SK-N-SH (cell line): ENCODE data around the gene RPL19. TPM values are rescaled to one million over a fixed set of nuclear protein-coding genes. Genes with fewer than 3 reads are reported as not detected.

Source experiments
- CTCF ChIA-PET: fragments of 300-600, 350-600 bp; formaldehyde crosslinking; extraction: SDS; loops from one replicate; lab custom pipeline; 2021; lab: Yijun Ruan, JAX
- POLR2A ChIA-PET: fragments of 350-600 bp; sonication (Branson Sonifier 250); formaldehyde crosslinking; extraction: SDS; loops from one replicate; lab custom pipeline; 2020; ENCODE audit warnings: antibody characterized with exemption, inconsistent platforms; lab: Yijun Ruan, JAX
- DNase-seq: peaks from one replicate; pipeline ENCODE4 v3.0.0; 2012
- H2AFZ ChIP-seq: fragments of 200-600 bp; sonication (generic); 2 replicates; pipeline ENCODE4 v1.8.1; 2016; ENCODE audit warnings: antibody characterized with exemption, mild to moderate bottlenecking, low read depth
- H3F3A ChIP-seq: fragments of 200-600 bp; sonication (generic); replicated peaks from 2 replicates; pipeline ENCODE3; 2016; ENCODE audit warnings: antibody characterized with exemption, mild to moderate bottlenecking; ENCODE audit not compliant: insufficient read depth
- H3K27ac ChIP-seq, 2 experiments: fragments of 200-500 bp in 1 of 2; fragments of 200-600 bp in 1 of 2; sonication (Bioruptor generic) in 1 of 2; sonication (generic), shearing (Covaris generic) in 1 of 2; 2 replicates each; pipeline versions ENCODE4 v1.5.1 to v1.6.1; 2014 to 2016; ENCODE audit warnings: low read depth in 2 of 2, inconsistent platforms in 1 of 2, low read length in 1 of 2, mild to moderate bottlenecking in 1 of 2, mixed read lengths in 1 of 2
- H3K27me3 ChIP-seq: fragments of 200-600 bp; sonication (generic), shearing (Covaris generic); 2 replicates; pipeline ENCODE4 v1.6.1; 2016; ENCODE audit warnings: mixed run types; ENCODE audit not compliant: insufficient read depth
- H3K36me3 ChIP-seq, 2 experiments: fragments of 200-500 bp in 1 of 2; fragments of 200-600 bp in 1 of 2; sonication (Bioruptor generic) in 1 of 2; sonication (generic) in 1 of 2; replicated peaks in 1 of 2; 2 replicates each; pipeline versions ENCODE3 to v1.5.1; 2014 to 2016; ENCODE audit warnings: low read length in 1 of 2, mild to moderate bottlenecking in 1 of 2; ENCODE audit not compliant: insufficient read depth in 2 of 2, control insufficient read depth in 1 of 2
- H3K4me1 ChIP-seq, 2 experiments: fragments of 200-500 bp in 1 of 2; fragments of 200-600 bp in 1 of 2; sonication (Bioruptor generic) in 1 of 2; sonication (generic), shearing (Covaris generic) in 1 of 2; 2 replicates each; pipeline versions ENCODE4 v1.5.1 to v1.6.1; 2014 to 2016; ENCODE audit warnings: low read depth in 1 of 2, low read length in 1 of 2, mixed run types in 1 of 2; ENCODE audit not compliant: insufficient read depth in 2 of 2, control insufficient read depth in 1 of 2
- H3K4me2 ChIP-seq: fragments of 200-600 bp; sonication (generic), shearing (Covaris generic); 2 replicates; pipeline ENCODE4 v1.6.1; 2017; ENCODE audit warnings: mixed run types
- H3K4me3 ChIP-seq, 2 experiments: fragments of 200-500 bp in 1 of 2; fragments of 200-600 bp in 1 of 2; sonication (Bioruptor generic) in 1 of 2; sonication (generic), shearing (Covaris generic) in 1 of 2; 2 replicates each; pipeline versions ENCODE4 v1.5.1 to v1.8.1; 2014 to 2016; ENCODE audit warnings: low read depth in 2 of 2, inconsistent platforms in 1 of 2, low read length in 1 of 2, mild to moderate bottlenecking in 1 of 2, mixed read lengths in 1 of 2, moderate library complexity in 1 of 2
- H3K79me2 ChIP-seq: fragments of 200-600 bp; sonication (generic); 2 replicates; pipeline ENCODE4 v1.8.1; 2017; ENCODE audit warnings: mild to moderate bottlenecking; ENCODE audit not compliant: insufficient read depth
- H3K9ac ChIP-seq: fragments of 200-600 bp; sonication (generic); 2 replicates; pipeline ENCODE4 v1.6.1; 2017; ENCODE audit warnings: mixed run types
- H3K9me2 ChIP-seq: fragments of 200-600 bp; sonication (generic); 2 replicates; pipeline ENCODE4 v1.6.1; 2017; ENCODE audit warnings: mixed run types
- H3K9me3 ChIP-seq: fragments of 200-600 bp; sonication (generic); 2 replicates; pipeline ENCODE4 v1.6.1; 2017; ENCODE audit warnings: mixed run types, mild to moderate bottlenecking, moderate library complexity
- H4K20me1 ChIP-seq: fragments of 200-600 bp; sonication (generic); 2 replicates; pipeline ENCODE4 v1.6.1; 2017; ENCODE audit warnings: mild to moderate bottlenecking, mixed run types; ENCODE audit not compliant: insufficient read depth
- EP300 ChIP-seq, 2 experiments: IDR thresholded peaks; 2 replicates each; pipeline versions ENCODE4 v1.4.0 to v1.6.1; 2012; ENCODE audit warnings: borderline replicate concordance in 1 of 2, low read depth in 1 of 2, low read length in 1 of 2
- FOSL2 ChIP-seq: IDR thresholded peaks from 2 replicates; pipeline ENCODE4 v1.4.0; 2012; ENCODE audit warnings: low read depth, mild to moderate bottlenecking, moderate library complexity, borderline replicate concordance
- FOXM1 ChIP-seq: IDR thresholded peaks from 2 replicates; pipeline ENCODE4 v1.4.0; 2012; ENCODE audit warnings: low read depth, mild to moderate bottlenecking
- GABPA ChIP-seq: IDR thresholded peaks from 2 replicates; pipeline ENCODE4 v1.4.0; 2012; ENCODE audit warnings: low read depth, mild to moderate bottlenecking
- MEF2A ChIP-seq: IDR thresholded peaks from 2 replicates; pipeline ENCODE4 v1.4.0; 2012; ENCODE audit warnings: low read depth, borderline replicate concordance
- NFIC ChIP-seq: IDR thresholded peaks from 2 replicates; pipeline ENCODE4 v1.4.0; 2012; ENCODE audit warnings: borderline replicate concordance
- NRF1 ChIP-seq: IDR thresholded peaks from 2 replicates; pipeline ENCODE4 v1.6.1; 2012; ENCODE audit warnings: low read depth, mild to moderate bottlenecking, low read length
- POLR2AphosphoS5 ChIP-seq: IDR thresholded peaks from 2 replicates; pipeline ENCODE4 v1.6.1; 2012; ENCODE audit warnings: low read depth, low read length
- SIN3A ChIP-seq: IDR thresholded peaks from 2 replicates; pipeline ENCODE4 v1.6.1; 2012; ENCODE audit warnings: low read depth, mild to moderate bottlenecking, low read length, moderate library complexity, borderline replicate concordance
- TCF12 ChIP-seq: IDR thresholded peaks from 2 replicates; pipeline ENCODE4 v1.4.0; 2012
- TEAD4 ChIP-seq: IDR thresholded peaks from 2 replicates; pipeline ENCODE4 v1.4.0; 2012; ENCODE audit warnings: mild to moderate bottlenecking, borderline replicate concordance; ENCODE audit not compliant: insufficient read depth
- WGBS: methylation state at CpG from one replicate; pipeline ENCODE4 v1.1.6; 2017; ENCODE audit warnings: low lambda C conversion rate; 5-methylcytosine and 5-hydroxymethylcytosine counted together
- polyA plus RNA-seq, 3 experiments: library from polyadenylated mRNA; depleted of rRNA; stranded (reverse); fragments of >200 nt; gene quantifications; 2 replicates each; pipeline ENCODE4 v1.2.3, GENCODE V29; 2012
- TF ChIP-seq, protein P1 (sequence below): fragments of 150-350 bp; IDR thresholded peaks from 2 replicates; pipeline ENCODE4 v1.6.1; 2017; ENCODE audit warnings: antibody characterized with exemption, low read length, low read depth, borderline replicate concordance
- TF ChIP-seq, protein P2 (sequence below): IDR thresholded peaks from 2 replicates; pipeline ENCODE4 v1.4.0; 2012; ENCODE audit warnings: low read depth, borderline replicate concordance

The RPL19 gene
- polyA plus RNA-seq, 1 of the 3 experiments (the other 2 are of a cell fraction), result 3,473 TPM

DNA sequence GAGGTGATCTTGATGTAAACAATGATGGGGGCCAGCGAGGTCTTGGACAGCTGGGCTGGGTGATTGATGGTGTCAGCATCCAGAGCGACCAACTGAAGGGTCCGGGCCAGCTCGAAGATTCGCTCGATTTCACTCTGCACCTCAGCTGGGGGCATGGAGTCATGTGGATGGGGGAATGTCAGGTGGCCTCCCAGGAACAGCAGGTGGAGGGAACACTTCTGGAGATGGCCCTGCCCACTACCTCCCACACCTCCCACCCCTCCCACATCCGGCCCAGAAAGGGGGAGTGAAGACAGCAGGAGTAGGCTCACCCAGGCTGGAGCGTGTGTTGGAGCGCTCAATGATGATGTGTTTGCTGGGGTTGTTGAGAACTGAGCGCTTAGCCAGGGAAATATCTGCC lies 16.4 kb upstream of the RPL19 start:
- CTCF ChIA-PET, result interaction anchor here (0.8 to 2.9 kb wide), 6 partner anchors 9 to 201 kb away, joined by 3 to 21 read pairs (median 3); no protein-coding TSS in a partner anchor

DNA sequence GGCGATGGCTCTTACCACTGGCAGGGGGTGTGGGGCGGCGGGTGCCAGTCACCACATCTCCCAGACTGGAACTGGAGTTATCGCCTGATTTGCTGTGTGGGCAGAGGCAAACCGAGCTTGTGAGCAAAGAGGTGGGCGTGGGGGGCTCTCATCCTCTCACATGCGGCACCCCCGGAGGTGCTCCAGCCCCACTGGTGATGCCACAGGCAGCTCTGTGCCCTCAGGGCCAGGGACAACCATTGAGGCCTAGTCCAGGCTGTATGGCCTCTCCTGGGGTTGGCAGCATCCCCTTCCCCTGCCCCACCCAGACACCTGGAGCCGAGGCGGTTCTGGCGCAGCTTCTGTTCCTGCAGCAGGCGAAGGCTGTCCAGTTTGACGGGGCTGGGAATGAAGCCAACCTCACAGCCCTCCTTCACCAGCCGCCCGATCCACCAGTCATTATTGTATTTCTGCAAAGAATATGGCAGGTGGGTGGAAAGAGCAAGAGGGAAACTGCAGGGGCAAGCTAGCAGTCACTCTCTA lies 13.5 kb upstream of the RPL19 start:
- Histone ChIP-seq H3K4me3 (no peak overlapping the region), H3K79me2 (no peaks in the 10 kb centered on the region), H4K20me1 (no peaks in the 10 kb centered on the region), H3K4me1 (no peaks in the 10 kb centered on the region), H3K9me2 (no peaks in the 10 kb centered on the region), H3K9ac (no peak overlapping the region), H2AFZ (no peak overlapping the region), H3K4me2 (no peak overlapping the region), H3K27ac (no peak overlapping the region), H3K27me3 (no peaks in the 10 kb centered on the region), H3K9me3 (no peaks in the 10 kb centered on the region), H3K36me3 (peaks cover 31 to 36% of the 10 kb centered on the region in 2 experiments), H3F3A (no peaks in the 10 kb centered on the region)
- TF ChIP-seq FOSL2 (no peak), MEF2A (no peak), TEAD4 (no peak), POLR2AphosphoS5 (no peak), NFIC (no peak), SIN3A (no peak), EP300 (IDR thresholded peaks at IDR 0.05; ENCODE audit: borderline replicate concordance in 1 of 2, low read depth in 1 of 2, low read length in 1 of 2) (no peak), GABPA (no peak)
- TF ChIP-seq, protein P1, sequence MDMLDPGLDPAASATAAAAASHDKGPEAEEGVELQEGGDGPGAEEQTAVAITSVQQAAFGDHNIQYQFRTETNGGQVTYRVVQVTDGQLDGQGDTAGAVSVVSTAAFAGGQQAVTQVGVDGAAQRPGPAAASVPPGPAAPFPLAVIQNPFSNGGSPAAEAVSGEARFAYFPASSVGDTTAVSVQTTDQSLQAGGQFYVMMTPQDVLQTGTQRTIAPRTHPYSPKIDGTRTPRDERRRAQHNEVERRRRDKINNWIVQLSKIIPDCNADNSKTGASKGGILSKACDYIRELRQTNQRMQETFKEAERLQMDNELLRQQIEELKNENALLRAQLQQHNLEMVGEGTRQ, result no peak
- CTCF ChIA-PET, result interaction anchor here (1.4 to 2.2 kb wide), 4 partner anchors 8 to 203 kb away, joined by 5 to 23 read pairs (median 6); no protein-coding TSS in a partner anchor
- POLR2A ChIA-PET, result no interaction called here
- no peak for DNase-seq
- 96% methylated on average over 14 of the region's 15 CpGs for WGBS

More for the DNA sequence above, 16.4 kb upstream of the RPL19 start:
- Histone ChIP-seq H3K9me2 (no peaks in the 10 kb centered on the region), H3K27me3 (no peaks in the 10 kb centered on the region), H3K79me2 (no peaks in the 10 kb centered on the region), H3K4me1 (no peaks in the 10 kb centered on the region), H3K36me3 (peaks cover 35 to 40% of the 10 kb centered on the region in 2 experiments), H3K27ac (no peak overlapping the region), H2AFZ (no peak overlapping the region), H3F3A (peaks cover 3% of the 10 kb centered on the region), H4K20me1 (no peaks in the 10 kb centered on the region), H3K9me3 (no peaks in the 10 kb centered on the region), H3K4me2 (no peak overlapping the region), H3K9ac (no peak overlapping the region), H3K4me3 (no peak overlapping the region)
- POLR2A ChIA-PET, result no interaction called here
- TF ChIP-seq, protein P2, sequence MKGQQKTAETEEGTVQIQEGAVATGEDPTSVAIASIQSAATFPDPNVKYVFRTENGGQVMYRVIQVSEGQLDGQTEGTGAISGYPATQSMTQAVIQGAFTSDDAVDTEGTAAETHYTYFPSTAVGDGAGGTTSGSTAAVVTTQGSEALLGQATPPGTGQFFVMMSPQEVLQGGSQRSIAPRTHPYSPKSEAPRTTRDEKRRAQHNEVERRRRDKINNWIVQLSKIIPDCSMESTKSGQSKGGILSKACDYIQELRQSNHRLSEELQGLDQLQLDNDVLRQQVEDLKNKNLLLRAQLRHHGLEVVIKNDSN, result no peak
- TF ChIP-seq FOSL2 (no peak), FOXM1 (no peak), TCF12 (no peak), NRF1 (no peak), EP300 (IDR thresholded peaks at IDR 0.05; ENCODE audit: borderline replicate concordance in 1 of 2, low read depth in 1 of 2, low read length in 1 of 2) (no peak), GABPA (no peak)
- DNase-seq, result no peak
- WGBS, result 96% methylated on average over 10 of the region's 10 CpGs
